GM19238 (cell line): ENCODE data around the gene OLA1.

Experiments
- DNase-seq: peaks from one replicate; pipeline ENCODE4 v3.0.0; 2011; ENCODE audit warnings: low spot score; ENCODE audit not compliant: insufficient read length

OLA1 gene

DNA sequence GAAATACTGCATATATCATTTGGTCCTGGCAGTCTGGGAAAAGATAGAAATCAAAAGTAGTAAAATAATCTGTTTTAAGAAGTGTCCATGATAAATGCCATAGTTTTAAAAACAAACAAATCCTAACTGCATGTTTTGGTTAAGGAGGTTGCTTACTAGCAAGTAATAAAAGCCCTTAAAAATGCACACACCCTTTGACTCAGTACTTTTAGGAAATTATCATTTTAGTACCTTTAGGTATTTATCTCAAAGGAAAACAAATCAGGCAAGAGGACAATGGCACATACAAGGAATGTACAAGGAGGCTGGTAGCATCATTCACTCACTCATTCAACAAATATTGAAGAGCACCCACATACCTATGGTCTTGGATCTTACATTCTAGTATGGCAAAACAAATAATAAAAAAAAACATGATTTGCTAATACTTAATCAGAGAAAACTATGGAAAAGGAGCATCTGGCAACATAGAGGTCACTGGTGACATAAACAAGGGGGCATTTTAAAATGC lies 67.6 kb downstream of the OLA1 start:
- DNase-seq = no peak

GRCh38 chr2:174180165-174180724 lies 68.1 kb downstream of the OLA1 start:
- DNase-seq = no peak

GRCh38 chr2:174177316-174177890 lies 70.9 kb downstream of the OLA1 start:
- DNase-seq = no peak

- no peak for DNase-seq
Measured at GRCh38 chr2:174176898-174177297, 71.4 kb downstream of the OLA1 start.

GRCh38 chr2:174174741-174175140 lies 73.6 kb downstream of the OLA1 start:
- DNase-seq = no peak

- DNase-seq = no peak
Measured at GRCh38 chr2:174172802-174173355, 75.5 kb downstream of the OLA1 start.

- no peak for DNase-seq
Measured at GRCh38 chr2:174171686-174172445, 76.5 kb downstream of the OLA1 start.

DNA sequence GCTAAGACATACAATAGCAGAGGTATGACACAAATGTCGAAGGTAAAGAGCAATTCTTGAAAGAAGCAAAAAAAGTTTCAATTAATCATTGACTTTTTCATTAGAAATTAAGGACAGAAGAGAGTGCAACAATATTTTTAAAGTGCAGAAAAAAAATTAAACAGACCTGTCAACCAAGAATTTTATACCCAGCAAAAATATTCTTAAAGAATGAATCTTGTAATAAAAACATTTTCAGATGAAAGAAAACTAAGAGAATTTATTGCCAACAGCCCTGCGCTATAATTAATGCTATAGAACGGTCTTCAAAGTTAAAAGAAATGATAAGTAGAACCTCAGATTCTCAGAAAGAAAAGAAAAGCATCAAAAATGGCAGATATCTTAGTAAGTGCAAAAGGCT lies 79.0 kb downstream of the OLA1 start:
- no peak for DNase-seq

DNA sequence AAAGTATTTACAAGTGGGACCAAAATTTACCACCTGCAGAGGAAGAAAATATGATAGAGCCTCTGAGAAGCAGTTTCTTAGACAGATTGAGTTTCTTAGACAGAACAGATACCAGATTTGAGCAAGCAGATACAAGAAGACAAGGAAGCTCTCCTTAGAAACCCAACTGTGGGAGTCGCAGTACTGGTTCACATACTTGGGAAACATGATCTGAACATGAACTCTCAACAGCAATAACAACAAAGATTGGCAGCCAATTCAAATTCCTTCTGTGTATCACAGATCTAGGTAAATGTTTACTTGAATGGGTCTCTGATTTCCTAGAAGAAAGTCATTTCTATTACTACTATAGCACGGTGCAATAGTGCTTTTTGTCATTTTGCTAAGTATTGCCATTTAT lies 82.1 kb downstream of the OLA1 start:
- DNase-seq = no peak

DNA sequence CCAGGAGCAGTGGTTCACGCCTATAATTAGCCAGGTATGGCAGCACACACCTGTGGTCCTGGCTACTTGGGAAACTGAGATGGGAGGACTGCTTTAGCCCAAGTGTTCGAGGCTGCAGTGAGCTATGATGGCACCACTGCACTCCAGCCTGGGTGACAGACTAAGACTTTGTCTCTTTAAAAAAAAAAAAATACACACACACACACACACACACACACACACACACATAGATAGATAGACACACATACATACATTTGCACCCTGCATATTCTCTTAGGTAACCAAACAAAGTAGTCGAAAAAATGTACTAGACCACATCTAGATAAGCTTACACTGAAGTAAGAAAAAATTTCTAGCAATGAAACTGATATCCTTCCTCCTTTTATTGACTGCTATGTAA lies 86.8 kb downstream of the OLA1 start:
- no peak for DNase-seq

GRCh38 chr2:174158003-174158402 lies 90.3 kb downstream of the OLA1 start:
- DNase-seq = peak; percentile 15

- DNase-seq = no peak
Measured at GRCh38 chr2:174157053-174157452, 91.3 kb downstream of the OLA1 start.

DNA sequence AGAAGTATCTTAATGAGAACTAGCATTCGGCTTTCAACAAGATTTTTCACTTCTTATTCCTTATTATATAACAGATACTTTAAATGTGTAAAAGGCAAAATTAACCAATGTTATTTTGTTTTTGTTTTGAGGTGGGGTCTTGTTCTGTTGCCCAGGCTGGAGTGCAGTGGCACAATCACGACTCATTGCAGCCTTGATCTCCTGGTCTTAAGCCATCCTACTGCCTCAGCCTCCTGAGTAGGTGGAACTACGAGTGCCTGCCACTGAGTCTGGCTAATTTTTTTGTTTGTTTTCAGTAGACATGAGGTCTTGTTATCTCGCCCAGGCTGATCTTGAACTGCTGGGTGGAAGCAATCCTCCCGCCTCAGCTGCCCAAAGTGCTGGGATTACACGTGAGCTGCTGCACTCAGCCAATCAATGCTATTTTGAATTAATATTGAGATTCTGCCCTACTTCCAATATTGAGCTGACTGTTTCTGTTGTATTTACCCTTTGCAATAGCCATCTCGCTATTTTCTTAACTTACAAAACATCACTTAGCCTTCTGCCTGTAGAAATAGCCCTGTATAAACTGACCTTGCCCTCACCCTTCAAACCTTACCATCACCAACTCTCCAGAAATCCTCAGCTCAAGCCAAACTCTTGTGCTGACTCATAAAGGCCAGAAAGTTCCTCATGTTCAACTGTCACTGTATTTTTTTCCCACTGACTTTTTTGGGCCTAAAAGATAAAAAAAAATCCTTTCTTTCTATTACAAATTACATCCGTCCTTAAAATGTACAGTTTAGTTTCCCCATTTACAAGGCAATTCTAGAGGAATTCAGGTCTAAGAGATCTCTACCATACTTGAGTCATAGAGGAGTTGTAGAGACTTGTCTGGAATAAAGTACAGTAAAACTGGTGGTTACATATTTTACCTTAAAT lies 94.3 kb downstream of the OLA1 start:
- DNase-seq = no peak

DNA sequence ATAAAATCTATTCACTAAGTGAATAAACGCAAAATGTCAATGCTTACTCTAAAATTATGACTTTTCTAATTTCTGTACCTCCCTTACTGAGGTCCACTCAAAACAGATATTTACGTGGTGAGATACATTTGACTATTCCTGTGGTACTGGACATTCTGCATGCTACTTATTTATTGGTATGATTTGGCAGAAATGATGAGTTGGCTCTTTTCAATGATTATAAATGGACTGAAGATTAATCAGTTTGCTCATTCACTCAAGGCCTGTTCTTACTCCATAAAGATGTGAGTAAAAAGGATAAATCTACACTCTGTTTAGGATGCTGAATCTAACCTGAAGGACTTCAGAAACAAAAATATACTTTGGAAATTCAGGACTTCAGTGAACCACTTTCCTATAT lies 98.8 kb downstream of the OLA1 start:
- no peak for DNase-seq

DNA sequence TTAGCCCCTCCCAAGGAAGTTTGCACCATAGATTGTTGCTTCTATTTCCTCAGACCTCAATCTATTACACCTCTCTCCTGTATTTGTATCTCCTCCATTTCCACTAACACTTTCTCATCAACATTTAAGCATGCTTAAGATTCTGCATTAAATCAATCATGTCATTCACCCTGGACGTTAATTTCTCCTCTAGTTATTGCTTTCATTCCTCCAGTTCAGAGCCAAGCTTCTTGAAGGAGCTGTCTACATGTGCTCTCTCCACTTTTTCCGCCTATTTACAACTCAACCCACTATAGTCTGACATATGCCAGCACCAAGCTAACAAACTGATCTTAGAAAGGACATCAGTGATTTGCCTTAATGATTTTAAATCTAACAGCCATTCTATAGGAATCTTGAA lies 99.5 kb downstream of the OLA1 start:
- no peak for DNase-seq

GRCh38 chr2:174145827-174146226 lies 102.5 kb downstream of the OLA1 start:
- DNase-seq = no peak

DNA sequence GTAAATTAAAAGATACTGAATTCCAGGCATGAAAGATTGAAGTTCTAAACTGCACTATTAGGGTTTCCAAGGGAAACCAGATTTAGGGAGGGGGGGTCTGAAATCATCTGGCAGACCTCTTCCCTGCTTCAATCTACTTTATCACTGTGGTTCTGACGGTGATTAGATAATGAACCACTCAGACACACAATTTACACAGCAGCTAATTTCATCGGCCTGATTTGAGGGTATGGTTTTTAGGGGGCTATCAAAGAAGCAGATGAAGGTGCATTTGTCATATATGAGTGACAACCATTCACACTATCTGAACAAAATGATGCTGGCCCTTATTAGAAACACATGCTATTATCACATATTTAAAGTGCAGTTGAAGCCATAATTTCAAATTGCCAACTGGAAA lies 106.0 kb downstream of the OLA1 start:
- DNase-seq = no peak

DNA sequence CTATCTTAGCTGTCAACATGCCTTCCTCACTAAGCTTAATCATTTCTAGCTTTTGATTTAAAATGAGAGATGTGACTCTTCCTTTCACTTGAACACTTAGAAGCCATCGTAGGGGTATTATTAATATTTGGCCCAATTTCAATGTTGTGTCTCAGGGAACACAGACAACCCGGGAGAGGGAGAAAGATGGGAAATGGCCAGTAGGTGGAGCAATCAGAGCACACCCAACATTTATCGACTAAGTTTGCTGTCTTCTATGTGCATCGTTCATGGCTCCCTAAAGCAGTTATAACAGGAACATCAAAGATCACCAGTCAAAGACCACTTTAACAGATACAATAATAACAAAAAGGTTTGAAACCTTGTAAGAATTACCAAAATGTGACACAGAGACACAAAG lies 110.2 kb downstream of the OLA1 start:
- DNase-seq = no peak

- DNase-seq = no peak
Measured at GRCh38 chr2:174135981-174136380, 112.4 kb downstream of the OLA1 start.

DNA sequence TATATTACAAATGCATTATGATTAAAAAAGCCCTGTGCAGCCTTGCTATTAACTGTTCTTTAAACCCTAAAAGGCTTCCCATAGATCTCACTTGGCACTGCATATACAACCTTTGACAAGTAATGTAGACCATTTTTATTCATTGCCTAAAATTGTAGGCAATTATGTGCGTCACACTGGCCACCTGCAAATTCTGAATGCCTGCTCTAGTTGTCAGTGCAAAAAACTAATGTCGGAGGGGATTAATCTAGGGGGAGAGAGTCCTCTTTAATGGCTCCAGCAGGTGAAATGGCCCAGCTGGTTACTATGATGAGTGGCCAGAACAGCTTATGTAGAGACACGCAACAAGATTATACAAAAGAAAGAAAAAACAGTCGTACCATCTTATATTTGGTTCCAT lies 123.2 kb downstream of the OLA1 start:
- DNase-seq = no peak

GRCh38 chr2:174124181-174124580 lies 124.2 kb downstream of the OLA1 start:
- DNase-seq = no peak
